Activated CD8-positive, alpha-beta memory T cell treated with anti-CD3 and anti-CD28 coated beads for 4 hours (primary cell): ENCODE data around the gene CDHR4.
"Not testable (repeated sequence)": the region's sequence is repeated elsewhere in the genome, so short reads cannot be mapped to it uniquely, and the experiment has no call there.

Experiments used
- DNase-seq, 2 donors: peaks; one replicate each; pipeline ENCODE4 v3.0.0-alpha.2; 2020; ENCODE audit warnings: low read depth in 2 of 2

The CDHR4 gene

DNA sequence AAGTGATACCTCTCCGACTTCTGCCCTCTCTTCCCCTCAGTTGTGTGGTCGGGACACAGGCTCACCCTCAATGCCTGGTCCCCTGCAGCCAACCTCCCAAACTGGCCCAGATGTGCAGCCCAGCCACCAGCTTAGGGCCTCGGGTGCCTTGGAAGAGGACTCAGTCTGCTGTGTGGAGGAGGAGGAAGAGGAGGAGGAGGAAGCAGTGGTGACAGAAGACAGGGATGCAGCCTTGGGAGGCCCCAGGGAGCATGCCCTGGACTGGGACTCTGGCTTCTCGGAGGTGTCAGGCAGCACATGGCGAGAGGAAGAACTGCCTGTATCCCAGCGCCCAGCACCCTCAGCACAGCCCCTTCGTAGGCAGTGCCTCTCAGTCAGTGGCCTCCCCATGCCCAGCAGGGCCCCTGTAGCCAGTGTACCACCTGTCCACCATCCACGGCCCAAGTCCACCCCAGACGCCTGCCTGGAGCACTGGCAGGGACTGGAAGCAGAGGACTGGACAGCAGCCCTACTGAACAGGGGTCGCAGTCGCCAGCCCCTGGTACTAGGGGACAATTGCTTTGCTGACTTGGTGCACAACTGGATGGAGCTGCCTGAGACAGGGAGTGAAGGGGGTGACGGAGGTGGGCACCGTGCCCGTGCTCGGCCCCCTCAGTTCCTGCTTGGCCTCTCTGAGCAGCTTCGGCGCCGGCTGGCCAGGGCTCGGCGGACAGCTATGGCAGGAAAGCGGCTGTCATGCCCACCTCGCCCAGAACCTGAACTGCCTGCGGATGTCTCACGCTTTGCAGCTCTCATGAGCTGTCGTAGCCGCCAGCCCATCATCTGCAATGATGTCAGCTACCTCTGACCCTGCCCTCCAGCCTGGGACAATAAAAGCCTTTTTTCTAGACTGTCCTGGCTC is 4.7 kb upstream of the CDHR4 start:
- DNase-seq, result no peak

DNA sequence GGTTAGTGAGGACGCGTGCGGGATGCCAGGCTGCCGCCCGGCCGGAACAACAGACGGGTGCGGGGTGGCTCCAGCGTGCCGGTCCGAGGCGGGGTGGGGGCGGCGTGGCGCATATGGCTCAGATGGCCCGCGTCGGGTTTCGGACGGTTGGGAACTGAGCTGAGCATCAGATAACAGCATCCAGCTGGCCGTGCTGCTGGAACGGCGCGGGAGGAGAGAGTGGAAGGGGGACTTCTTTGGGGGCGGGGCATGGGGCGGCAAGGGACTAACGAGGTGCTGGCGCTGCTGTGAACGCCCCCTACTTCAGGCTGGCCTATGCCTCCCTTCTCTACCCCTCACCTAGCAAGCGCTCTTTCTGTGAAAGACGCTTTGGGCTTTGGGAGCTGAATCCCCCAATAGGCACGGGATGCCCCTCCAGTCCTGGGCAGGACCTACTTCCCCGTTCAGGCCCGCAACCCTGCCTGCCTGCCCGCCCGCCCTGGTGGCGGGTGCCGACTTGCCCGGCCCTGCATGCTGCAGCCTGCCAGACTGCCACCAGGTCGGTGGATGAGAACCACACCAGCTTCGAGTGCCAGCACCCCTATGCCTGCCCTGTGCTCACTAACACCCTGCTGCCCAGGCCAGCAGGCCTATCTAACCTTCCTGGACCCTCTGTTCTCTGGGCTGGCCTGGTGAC is 3.9 kb upstream of the CDHR4 start:
- no peak for DNase-seq

DNA sequence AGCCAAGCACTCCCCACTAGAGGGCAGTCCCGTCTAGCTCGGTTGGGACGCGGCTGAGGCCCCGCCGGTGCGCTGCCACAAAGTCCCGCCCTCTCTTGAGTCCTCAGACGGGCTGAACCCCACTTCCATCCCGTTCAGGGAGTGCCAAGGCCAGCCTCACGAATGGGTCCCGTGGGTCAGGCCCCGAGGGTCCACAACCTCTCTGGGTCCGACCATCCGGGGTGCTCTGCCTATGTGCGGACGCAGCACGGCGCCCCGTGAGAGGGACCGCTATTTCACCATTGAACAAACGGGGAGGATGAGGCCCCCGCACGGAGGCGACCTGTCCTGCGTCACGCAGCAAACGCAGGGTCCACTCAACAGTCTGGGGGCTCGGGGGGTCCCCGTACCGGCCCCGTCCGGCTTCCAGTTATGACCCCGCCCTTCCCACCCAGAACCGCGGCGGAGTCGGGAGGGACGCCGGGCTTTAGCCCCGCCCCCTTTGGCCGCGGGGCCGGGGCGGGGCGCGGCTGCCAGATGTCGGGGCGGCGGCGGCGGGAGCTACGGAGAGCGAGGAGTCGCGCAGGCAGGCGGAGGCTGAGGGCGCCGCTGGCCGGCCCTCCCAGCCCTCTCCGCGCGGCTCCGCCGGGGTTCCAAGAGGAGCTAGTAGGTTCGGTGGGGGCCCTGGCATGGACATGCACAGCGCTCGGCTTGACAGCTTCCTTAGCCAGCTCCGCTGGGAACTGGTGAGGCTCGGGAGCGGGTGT is 3.2 kb upstream of the CDHR4 start, which contains the start of gene INKA1:
Gene INKA1, plus strand, starts transcription at position 543 of the 746 bp plus-strand sequence. Its CDS starts 132 bp downstream, at position 675.
- peak; percentile 67 to 72 for DNase-seq

DNA sequence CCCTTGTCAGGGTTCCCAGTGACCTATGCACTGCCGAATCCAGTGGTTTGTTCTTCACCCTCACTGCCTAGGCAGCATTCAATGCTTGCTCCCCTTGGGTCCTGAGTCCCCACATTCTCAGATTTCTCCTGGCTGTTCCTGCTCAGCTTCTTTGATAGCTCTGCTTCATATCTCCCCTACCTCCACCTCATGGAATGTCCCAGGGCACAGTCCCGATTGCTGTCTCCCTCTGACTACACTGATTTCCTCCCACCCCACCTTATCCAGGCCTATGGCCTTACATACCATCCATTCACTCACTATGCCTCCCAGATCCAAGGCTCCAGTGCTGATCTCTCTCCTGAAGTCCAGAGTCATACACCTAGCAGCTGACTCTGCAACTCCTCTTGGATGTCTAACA is 1.5 kb upstream of the CDHR4 start:
- no peak for DNase-seq

DNA sequence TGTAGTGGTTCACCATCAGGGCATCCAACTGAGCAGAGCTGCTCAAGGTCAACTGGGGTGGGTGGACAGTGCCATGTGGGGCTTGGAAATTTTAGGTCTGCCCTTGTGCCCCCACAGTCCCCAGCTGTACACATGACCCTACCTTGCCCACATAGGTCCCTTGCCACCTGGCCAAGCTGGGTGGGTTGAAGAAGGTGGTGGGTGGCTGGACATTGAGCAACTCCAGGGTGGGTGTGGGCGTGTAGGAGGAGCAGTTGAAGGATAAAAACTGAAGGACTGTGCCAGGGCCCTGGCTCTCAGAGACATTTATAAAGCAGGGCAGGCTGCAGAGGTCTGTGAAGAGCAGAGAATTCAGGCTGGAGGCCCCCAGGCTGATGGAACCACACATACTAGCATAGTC is 568 bp downstream of the CDHR4 start:
- no peak for DNase-seq

DNA sequence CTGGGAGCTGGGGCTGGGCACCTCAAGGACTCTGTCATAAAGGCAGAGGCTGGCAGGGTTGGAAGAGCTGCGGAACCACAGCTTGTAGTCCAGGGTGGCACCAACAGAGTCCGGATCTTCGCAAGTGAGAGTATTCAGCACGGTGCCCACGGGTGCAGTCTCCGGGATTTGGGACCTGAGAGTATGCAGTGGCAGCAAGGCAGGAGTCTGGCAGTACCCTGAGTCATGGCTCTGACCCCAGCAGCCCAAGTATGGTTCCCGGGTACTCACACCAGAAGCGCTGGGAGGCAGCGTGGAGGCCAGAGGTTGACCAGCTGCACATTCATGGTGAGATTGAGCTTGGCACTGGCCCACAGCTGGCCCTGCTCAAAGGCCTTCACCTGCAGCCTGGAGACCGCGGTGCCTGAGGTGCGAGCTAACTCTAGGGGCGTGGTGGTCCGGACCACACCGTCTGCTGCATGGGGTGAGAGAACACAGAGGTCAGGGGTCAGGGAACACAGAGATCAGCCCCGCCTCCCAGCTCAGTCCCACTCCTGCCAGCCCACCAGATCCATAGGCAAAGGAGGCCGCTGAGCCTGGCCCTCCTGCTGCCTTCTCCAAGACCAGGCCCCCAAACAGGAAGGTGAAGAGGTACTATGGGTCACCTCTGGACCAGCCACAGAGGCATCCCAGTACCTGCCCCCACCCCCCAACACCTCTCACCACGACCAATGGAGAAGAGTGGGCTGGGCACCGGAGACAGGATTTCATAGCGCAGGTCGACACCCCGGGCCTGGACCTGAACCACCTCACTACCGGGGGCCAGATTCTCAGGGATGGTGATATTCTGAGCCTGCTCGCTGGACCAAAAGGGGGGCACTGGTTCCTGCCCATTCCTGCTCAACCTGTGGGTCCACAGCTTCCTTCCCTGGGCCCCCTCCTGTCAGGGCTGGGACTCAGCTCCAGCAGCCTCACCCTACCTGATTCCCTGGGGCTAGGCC is 4.5 kb downstream of the CDHR4 start:
- DNase-seq, result no peak

DNA sequence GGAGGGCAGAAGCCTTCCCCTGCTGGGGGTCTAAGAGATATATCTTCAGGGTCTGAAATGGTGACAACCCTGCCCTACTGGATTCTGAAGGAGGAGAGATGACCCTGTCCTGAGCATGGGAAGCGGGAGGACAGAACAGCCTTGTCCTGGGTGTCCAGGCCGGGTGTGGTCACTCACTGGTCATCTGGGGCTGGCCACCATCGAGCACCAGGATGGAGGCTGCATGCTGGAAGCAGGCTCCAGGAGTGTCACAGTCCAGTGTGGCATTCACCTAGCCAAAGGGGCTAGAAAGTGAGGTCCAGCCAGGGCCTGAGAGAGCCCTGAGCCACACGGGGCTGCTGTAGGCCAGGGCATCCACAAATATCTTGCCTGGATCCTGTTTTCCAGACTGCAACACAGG is 5.2 kb downstream of the CDHR4 start:
- DNase-seq, result no peak

DNA sequence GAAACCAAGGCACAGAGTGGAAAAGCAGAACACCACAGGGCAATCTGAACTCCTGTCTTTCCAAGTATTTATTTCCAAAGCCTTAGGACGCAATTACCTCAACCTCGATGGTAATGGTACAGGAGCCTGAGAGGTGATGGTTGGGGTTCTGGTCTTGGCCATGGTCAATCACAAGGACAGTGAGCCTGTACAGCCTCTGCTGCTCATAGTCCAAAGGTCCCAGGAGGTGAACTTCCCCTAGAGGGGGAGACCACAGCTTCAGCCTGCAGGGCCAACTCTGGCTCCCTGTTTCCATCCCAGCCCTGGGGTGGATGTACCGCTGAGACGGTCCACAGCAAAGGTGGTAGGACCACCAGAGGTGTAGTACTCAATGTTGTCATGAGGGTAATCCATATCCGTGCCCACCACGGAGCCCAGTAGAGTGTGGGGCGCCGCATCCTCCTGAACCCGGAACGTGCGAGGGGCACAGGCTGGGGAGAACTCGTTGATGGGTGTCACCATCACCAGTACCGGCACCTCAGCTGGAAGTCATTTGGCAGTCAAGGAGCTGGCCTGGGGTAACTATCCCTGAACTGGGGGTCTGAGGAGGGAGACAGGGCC is 6.1 kb downstream of the CDHR4 start:
- DNase-seq, result no peak

DNA sequence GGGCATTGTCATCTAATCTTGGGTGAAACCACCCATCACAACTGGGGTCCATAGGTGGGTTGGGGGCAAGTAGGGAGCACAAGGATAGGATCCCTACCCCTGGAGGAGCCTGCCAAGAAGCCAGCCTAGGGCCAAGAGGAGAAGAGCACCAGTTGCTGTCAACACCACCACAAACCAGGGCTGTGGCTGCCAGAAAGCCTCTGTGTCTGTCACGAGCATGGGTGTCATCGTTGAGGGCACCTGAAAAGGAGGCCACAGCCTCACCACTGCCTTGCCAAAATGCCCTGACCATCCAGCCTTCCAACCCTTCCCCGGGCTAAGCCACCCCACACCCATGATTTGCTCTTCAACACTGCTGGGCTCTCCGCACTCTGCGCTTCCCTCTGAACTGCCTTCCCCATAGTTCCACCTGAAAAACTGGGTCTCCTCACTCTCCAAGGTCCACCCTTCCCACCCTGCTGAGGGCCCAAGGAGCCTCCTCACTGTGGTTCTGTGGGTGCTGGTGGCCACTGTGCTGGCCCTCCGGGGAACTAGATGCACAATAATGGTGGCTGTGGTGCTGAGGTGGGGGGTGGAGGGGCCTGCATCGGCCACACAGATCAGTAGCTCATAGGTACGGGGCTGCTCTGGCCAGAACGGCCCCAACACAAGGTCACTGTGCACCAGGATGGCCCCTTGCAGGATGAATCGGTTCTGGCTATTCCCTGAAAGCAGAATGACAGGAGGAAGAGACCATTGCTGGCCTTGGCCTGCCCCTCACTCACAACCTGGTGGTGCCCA is 7.1 kb downstream of the CDHR4 start:
- no peak for DNase-seq

DNA sequence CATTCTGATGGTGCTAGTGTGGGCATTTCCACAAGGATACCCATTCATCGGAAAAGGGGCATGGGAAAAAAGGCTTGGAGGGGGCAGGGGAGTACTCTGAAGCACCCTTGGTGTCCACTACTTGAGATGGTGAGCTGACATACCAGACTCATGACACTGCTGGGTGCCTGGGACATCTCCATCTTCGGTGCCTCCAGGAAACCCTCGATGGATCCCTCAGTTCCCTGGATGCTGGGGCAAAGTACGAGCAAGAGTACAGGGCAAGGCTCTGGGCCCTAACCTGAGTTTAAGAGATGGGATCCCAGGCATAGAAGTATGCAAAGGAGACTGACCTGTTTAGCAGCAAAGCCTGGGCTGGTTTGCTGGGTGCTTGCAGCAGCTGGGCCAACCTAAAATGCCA is 8.1 kb downstream of the CDHR4 start:
- no peak for DNase-seq

DNA sequence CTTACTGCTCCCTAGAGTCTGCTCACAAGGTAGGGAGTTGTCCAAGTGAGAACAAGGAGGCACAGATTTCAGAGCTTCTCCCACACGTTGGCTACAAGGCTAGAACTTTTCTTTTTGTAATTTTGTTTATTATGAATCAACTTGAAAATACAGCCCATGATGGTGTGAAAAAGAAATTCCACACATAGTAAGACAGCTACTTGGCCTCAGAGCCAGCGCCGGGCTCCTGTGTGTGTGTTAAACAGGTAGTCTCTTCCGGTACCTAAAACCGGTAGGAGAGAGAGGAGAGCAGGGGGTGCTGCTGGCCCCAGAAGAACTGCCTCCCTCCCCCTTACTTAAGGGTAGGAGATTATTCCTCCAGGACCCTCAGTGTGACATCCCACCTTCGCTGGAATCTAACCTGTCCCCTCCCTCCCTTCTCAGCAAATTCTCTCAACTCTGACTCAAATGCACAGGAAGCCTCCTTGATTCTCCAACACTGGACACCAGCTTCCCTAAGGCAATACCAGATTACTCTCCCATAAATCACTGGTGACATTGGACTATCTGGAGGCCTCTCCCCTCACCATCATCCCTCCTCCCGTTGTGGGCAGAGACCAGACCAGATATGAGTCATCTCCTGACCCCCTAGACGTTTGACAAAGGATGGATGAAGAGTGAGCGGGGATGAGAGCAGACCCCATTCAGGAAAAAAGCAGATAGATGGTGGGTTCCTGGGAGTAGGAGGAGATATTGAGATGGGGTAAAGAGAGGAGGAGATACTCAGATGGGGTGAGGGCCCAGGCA is 8.9 kb downstream of the CDHR4 start:
- no peak for DNase-seq

DNA sequence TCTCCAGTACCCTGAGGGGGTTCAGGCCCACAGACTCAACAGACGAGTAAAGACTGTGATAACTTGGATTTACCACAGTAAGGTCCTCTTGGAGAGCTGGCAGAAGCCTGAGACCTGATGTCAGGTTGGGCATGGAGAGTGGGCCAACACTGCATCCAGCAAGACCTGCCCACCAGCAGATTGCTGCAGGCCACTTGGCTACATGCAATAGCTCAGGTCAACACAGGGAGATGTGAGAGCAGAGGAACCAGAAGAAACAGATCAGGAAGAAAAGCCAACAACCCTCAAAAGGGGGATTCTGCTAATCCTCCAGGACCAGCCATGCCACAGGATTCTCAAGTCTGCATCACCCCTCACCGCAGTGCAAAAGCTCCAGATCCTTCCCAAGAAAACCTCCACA is 11.6 kb downstream of the CDHR4 start:
- no peak for DNase-seq

DNA sequence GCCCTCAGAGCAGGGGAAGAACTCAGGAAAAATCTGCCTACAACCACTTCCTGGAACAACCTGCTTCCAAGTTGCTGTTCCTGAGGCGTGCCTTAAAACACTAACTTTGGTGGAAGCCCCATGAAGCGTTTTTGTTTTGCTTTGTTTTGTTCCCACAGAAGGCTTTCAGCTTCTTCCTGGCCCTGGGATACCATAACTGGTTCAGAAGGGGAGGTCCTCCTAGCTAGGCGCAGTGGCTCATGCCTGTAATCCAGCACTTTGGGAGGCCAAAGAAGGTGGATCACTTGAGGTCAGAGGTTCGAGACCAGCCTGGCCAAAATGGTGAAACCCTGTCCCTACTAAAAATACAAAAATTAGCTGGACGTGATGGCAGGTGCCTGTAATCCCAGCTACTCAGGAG is 12.1 kb downstream of the CDHR4 start:
- no peak for DNase-seq

DNA sequence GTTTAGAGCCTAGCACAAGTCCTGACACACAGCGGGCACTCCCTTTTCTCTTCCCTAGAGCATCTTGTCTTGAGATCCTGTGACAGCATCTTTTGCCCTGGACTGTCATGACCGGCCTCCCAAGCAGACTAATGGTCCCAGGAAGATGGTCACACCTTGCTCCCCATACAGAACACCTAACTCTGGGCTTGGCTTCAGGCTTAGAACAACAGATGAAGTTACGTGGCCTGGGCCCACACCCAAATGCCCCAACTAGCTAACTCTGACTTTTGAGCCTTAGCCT is 12.6 kb downstream of the CDHR4 start:
- no peak for DNase-seq

DNA sequence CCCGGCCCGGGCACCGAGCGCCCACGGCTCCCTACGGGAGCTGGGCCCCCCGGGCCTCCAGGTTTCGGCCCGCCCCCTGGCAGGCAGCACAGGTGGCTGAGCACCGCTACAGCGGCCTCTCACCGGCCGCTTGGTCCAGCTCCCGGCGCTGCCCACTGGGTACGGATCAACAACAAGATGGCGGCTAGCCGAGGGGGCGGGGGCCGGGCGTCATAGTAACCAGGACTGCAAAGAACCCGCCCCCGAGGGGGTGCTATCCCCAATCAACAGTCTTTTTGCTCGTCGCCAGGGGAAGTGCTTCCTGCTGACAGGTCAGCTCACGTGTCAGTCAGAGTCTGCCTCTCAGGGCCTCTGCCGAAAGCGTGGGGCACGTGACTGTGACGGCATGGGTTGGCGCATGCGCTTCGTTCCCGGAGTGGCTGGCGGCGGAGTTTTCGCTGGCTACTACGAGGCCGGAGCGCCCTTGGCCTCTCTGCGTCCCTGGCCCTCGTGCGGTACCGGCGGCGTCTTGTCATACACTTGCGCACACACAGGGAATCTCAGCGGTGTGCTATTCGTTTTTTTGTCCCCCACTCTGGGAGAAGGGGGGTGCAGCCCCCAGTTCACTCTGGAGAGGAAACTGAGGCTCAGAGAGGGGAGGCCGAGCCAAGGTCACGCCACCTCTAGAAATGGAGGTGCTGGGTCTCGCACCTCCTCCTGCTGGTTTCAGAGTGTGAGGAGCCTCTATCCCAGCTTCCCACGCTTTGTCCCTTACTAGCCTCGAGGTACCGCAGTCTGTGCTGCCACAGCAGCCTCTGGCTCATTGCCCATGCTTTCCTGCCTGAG is 13.1 kb downstream of the CDHR4 start, which contains the start of gene IP6K1:
Gene IP6K1, minus strand, starts transcription at position 186 of the 825 bp plus-strand sequence. CDS start 38,502 bp downstream, outside the sequence.
- peak; percentile 99 to 100 for DNase-seq

DNA sequence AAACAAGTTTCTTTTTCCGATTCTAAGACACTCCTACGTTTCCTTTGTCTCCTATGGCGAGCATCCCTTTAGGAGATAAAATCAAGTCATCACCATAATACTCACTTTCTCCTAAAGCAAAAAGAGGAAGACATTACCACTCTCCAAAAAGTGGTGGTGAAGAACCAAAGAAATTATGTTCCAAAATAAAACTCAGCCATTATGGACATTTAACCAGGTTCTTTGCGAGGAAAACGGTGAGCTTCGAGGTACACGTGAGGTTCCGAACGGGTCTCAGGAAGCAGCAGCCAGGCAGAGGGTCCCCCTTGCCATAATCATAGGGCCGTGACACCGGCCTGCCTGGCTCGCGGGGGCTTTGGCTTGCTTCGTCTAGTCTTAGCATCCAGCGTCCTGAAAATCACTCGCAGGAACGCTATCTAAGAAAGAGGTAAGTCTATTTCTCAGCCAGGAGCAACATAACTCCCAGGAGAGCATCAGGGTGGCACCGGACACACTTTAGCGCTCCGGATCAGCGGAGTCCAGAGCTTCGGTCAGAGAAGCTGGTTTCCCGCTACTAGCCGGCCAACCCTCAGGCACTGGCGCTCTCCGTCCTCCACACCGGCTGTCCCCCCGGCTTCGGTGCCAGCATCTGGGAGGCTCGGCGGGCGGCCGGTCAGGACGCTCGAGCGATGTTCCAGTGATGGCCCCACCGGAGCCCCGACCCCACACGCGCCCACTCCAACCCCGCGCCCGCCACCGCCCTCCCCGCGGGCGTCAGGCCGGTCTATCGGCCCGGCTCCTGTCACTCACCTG is 13.9 kb downstream of the CDHR4 start:
- no peak for DNase-seq

DNA sequence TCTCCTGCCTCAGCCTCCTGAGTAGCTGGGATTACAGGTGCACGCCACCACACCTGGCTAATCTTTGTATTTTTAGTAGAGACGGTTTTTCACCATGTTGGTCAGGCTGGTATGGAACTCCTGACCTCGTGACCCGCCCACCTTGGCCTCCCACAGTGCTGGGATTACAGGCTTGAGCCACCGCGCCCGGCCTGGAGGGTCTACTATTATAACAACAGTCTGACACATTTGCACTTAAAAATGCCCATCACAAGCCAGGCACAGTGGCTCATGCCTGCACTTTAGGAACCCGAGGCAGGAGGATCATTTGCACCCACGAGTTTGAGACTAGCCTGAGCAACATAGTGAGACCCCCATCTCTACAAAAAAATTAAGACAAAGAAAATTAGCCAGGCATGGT is 17.4 kb downstream of the CDHR4 start:
- DNase-seq, result not testable (repeated sequence)
